ENCODE data around the gene AGBL1. TPM values are rescaled to one million over a fixed set of nuclear protein-coding genes. Genes with fewer than 3 reads are reported as not detected.

Gene AGBL1
- total and polyA plus RNA-seq, 11 donors, result under 0.01 to 0.08 (median 0.02) TPM; not detected in 8

GRCh38 chr15:86644339-86644738 is 564.7 kb downstream of the AGBL1 start:
- TF ChIP-seq POLR2A (IDR thresholded peaks at IDR 0.05) (no peak), CTCF (IDR thresholded peaks at IDR 0.05) (no peak)
- ATAC-seq (no peak), DNase-seq (no peak)
- 78 to 85% (median 81%) methylated on average over 3 of the region's 3 CpGs for WGBS, 4 donors
- H3K4me1 ChIP-seq, result no peaks in the 10 kb centered on the region
- H3K9me3 ChIP-seq, result no peaks in the 10 kb centered on the region
- no peak overlapping the region for H3K27ac ChIP-seq
- no peak overlapping the region for H3K4me3 ChIP-seq
- no peaks in the 10 kb centered on the region for H3K36me3 ChIP-seq
- H3K27me3 ChIP-seq, result no peaks in the 10 kb centered on the region
- intact Hi-C loops (cut with DNase I), result no loop called here

GRCh38 chr15:86645925-86646500 is 566.3 kb downstream of the AGBL1 start:
- whole genome bisulfite sequencing, 4 donors, result 71 to 73% (median 72%) methylated on average over 7 of the region's 7 CpGs
- no peaks in the 10 kb centered on the region for H3K36me3 ChIP-seq
- no peaks in the 10 kb centered on the region for H3K4me1 ChIP-seq
- no peak overlapping the region for H3K4me3 ChIP-seq
- H3K9me3 ChIP-seq, result no peaks in the 10 kb centered on the region
- ATAC-seq (no peak), DNase-seq (no peak)
- no peak for TF ChIP-seq POLR2A (IDR thresholded peaks at IDR 0.05)
- no peak for TF ChIP-seq CTCF (IDR thresholded peaks at IDR 0.05)
- H3K27ac ChIP-seq, result no peak overlapping the region
- intact Hi-C loops (cut with DNase I), result no loop called here
- no peaks in the 10 kb centered on the region for H3K27me3 ChIP-seq

GRCh38 chr15:86647810-86648440 is 568.3 kb downstream of the AGBL1 start:
- intact Hi-C loops (cut with DNase I), result no loop called here
- ATAC-seq, result no peak

GRCh38 chr15:86649277-86649676 is 569.6 kb downstream of the AGBL1 start:
- Histone ChIP-seq H3K27me3 (no peaks in the 10 kb centered on the region), H3K9me3 (no peaks in the 10 kb centered on the region), H3K27ac (no peak overlapping the region), H3K36me3 (no peaks in the 10 kb centered on the region), H3K4me1 (no peaks in the 10 kb centered on the region), H3K4me3 (no peak overlapping the region)
- intact Hi-C loops (cut with DNase I), result no loop called here
- TF ChIP-seq CTCF (IDR thresholded peaks at IDR 0.05) (no peak), POLR2A (IDR thresholded peaks at IDR 0.05) (no peak)
- ATAC-seq, result no peak
- no peak for DNase-seq

More at GRCh38 chr15:86647810-86648440, 568.3 kb downstream of the AGBL1 start:
- no peaks in the 10 kb centered on the region for H3K9me3 ChIP-seq
- no peaks in the 10 kb centered on the region for H3K27me3 ChIP-seq
- no peaks in the 10 kb centered on the region for H3K4me1 ChIP-seq
- 81 to 86% (median 82%) methylated on average over 2 of the region's 2 CpGs for WGBS, 4 donors
- TF ChIP-seq POLR2A (IDR thresholded peaks at IDR 0.05), result no peak
- TF ChIP-seq CTCF (IDR thresholded peaks at IDR 0.05), result no peak
- no peak for DNase-seq
- no peak overlapping the region for H3K27ac ChIP-seq
- no peak overlapping the region for H3K4me3 ChIP-seq
- no peaks in the 10 kb centered on the region for H3K36me3 ChIP-seq

All from heart left ventricle (tissue), 16 donors.